ENCODE measurements around the gene ABR.
"Not testable (repeated sequence)": the region's sequence is repeated elsewhere in the genome, so short reads cannot be mapped to it uniquely, and the experiment has no call there.

ABR gene

GRCh38 chr17:978103-979093, 201.4 kb downstream of the ABR start:
- DNase-seq: no peak

- no peak for DNase-seq
Measured at GRCh38 chr17:977166-977565, 202.6 kb downstream of the ABR start.

- DNase-seq: no peak
Measured at GRCh38 chr17:976312-976711, 203.5 kb downstream of the ABR start.

- DNase-seq: no peak
Measured at GRCh38 chr17:975371-975915, 204.3 kb downstream of the ABR start.

GRCh38 chr17:974778-975177, 205.0 kb downstream of the ABR start:
- not testable (repeated sequence) for DNase-seq

GRCh38 chr17:973053-973452, 206.7 kb downstream of the ABR start:
- DNase-seq: no peak

GRCh38 chr17:971861-972260, 207.9 kb downstream of the ABR start:
- DNase-seq: not testable (repeated sequence)

GRCh38 chr17:970364-970763, 209.4 kb downstream of the ABR start:
- DNase-seq: no peak

GRCh38 chr17:969811-970355, 209.9 kb downstream of the ABR start:
- no peak for DNase-seq

- DNase-seq: no peak
Measured at GRCh38 chr17:968812-969730, 210.7 kb downstream of the ABR start.

GRCh38 chr17:967122-967521, 212.7 kb downstream of the ABR start:
- no peak for DNase-seq

GRCh38 chr17:965311-965989, 214.3 kb downstream of the ABR start:
- DNase-seq: no peak

GRCh38 chr17:964876-965275, 214.9 kb downstream of the ABR start:
- no peak for DNase-seq

- DNase-seq: no peak
Measured at GRCh38 chr17:962670-963069, 217.1 kb downstream of the ABR start.

GRCh38 chr17:962166-962565, 217.6 kb downstream of the ABR start:
- DNase-seq: no peak

- no peak for DNase-seq
Measured at GRCh38 chr17:958712-959451, 220.9 kb downstream of the ABR start.

- no peak for DNase-seq
Measured at GRCh38 chr17:957856-958421, 221.8 kb downstream of the ABR start.

- no peak for DNase-seq
Measured at GRCh38 chr17:956905-957304, 222.9 kb downstream of the ABR start.

- DNase-seq: no peak
Measured at GRCh38 chr17:954431-955164, 225.2 kb downstream of the ABR start.

GRCh38 chr17:953767-954166, 226.0 kb downstream of the ABR start:
- DNase-seq: no peak

All from CD4-positive, alpha-beta T cell treated with Interleukin-21 for 1 hour (primary cell).